HepG2 (cell line): ENCODE data around the gene R3HDM4. TPM values are rescaled to one million over a fixed set of nuclear protein-coding genes. Genes with fewer than 3 reads are reported as not detected.

Experiments used
- HHEX ChIP-seq: IDR thresholded peaks from 2 replicates; pipeline ENCODE4 v1.6.1; 2016; ENCODE audit warnings: control low read depth
- IRX3 ChIP-seq: sonication (generic); formaldehyde crosslinking; IDR thresholded peaks from 2 replicates; pipeline ENCODE4 v1.8.1; 2023; ENCODE audit warnings: mild to moderate bottlenecking, low read depth, missing genetic modification reagents, borderline replicate concordance
- ISL2 ChIP-seq: sonication (generic); formaldehyde crosslinking; IDR thresholded peaks from 2 replicates; pipeline ENCODE4 v1.5.0; 2020; ENCODE audit warnings: missing genetic modification reagents
- JARID2 ChIP-seq: sonication (generic); formaldehyde crosslinking; IDR thresholded peaks from 2 replicates; pipeline ENCODE4 v1.8.1; 2023; ENCODE audit warnings: missing genetic modification reagents, inconsistent platforms; ENCODE audit not compliant: insufficient replicate concordance
- KDM1A ChIP-seq: IDR thresholded peaks from 2 replicates; pipeline ENCODE4 v1.6.1; 2016; ENCODE audit warnings: missing compliant biosample characterization
- MAX ChIP-seq: IDR thresholded peaks from 2 replicates; pipeline ENCODE4 v1.6.1; 2012; ENCODE audit warnings: inconsistent platforms
- RBM22 ChIP-seq: fragments of 200-400 bp; formaldehyde crosslinking; optimal IDR thresholded peaks from 2 replicates; pipeline ENCODE3; 2017; ENCODE audit warnings: mild to moderate bottlenecking, low read length, moderate library complexity
- RORA ChIP-seq: sonication (generic); formaldehyde crosslinking; IDR thresholded peaks from 2 replicates; pipeline ENCODE4 v1.5.0; 2020; ENCODE audit warnings: mild to moderate bottlenecking, missing genetic modification reagents, moderate library complexity
- SAFB2 ChIP-seq: sonication (generic); formaldehyde crosslinking; IDR thresholded peaks from 2 replicates; pipeline ENCODE4 v1.5.1; 2020; ENCODE audit warnings: missing genetic modification reagents, low read depth, mild to moderate bottlenecking, borderline replicate concordance
- SNRNP70 ChIP-seq: fragments of 200-400 bp; formaldehyde crosslinking; IDR thresholded peaks from 2 replicates; pipeline ENCODE4 v1.6.1; 2017; ENCODE audit warnings: mild to moderate bottlenecking, low read depth, low read length, moderate library complexity
- SYNCRIP ChIP-seq: fragments of 200-400 bp; formaldehyde crosslinking; IDR thresholded peaks from 2 replicates; pipeline ENCODE4 v1.6.1; 2018; ENCODE audit warnings: mild to moderate bottlenecking, low read depth, low read length; ENCODE audit not compliant: insufficient read depth
- THYN1 ChIP-seq: sonication (generic); formaldehyde crosslinking; IDR thresholded peaks from 2 replicates; pipeline ENCODE4 v1.8.1; 2023; ENCODE audit warnings: low read depth, mild to moderate bottlenecking, moderate library complexity, missing genetic modification reagents, borderline replicate concordance
- TOE1 ChIP-seq: sonication (generic); formaldehyde crosslinking; IDR thresholded peaks from 2 replicates; pipeline ENCODE4 v1.4.0; 2020; ENCODE audit warnings: mild to moderate bottlenecking, missing genetic modification reagents
- ZNF460 ChIP-seq: sonication (generic); formaldehyde crosslinking; IDR thresholded peaks from 2 replicates; pipeline ENCODE4 v1.5.1; 2020; ENCODE audit warnings: missing genetic modification reagents, mild to moderate bottlenecking, borderline replicate concordance
- polyA plus RNA-seq, 8 experiments: library from polyadenylated mRNA; depleted of rRNA in 3 of 8; stranded (reverse) in 7 of 8; unstranded in 1 of 8; fragments of >200 nt; fragmentation: Illumina TruSeq in 4 of 8; extraction: Trizol in 4 of 8; gene quantifications; 2 replicates each; pipeline versions ENCODE4 v1.2.1 to v1.2.3, GENCODE V29; 2011 to 2016; ENCODE audit warnings: low read depth in 4 of 8, missing spikeins in 1 of 8, mixed read lengths in 1 of 8; ENCODE audit not compliant: insufficient read depth in 1 of 8
- total RNA-seq, 5 experiments: library from RNA; depleted of rRNA; stranded (reverse); fragments of >200 nt; fragmentation: Illumina TruSeq; extraction: Trizol; gene quantifications; 2 replicates each; pipeline ENCODE4 v1.2.3, GENCODE V29; 2016; ENCODE audit warnings: low read depth in 1 of 5
- TF ChIP-seq, protein P1 (sequence below), 2 experiments: fragments of 450-650 bp in 1 of 2; sonication (generic) in 1 of 2; formaldehyde crosslinking in 1 of 2; IDR thresholded peaks; 2 replicates each; pipeline versions ENCODE4 v1.6.1 to v1.8.0; 2016 to 2022; ENCODE audit warnings: antibody characterized with exemption in 1 of 2, mild to moderate bottlenecking in 1 of 2, missing genetic modification reagents in 1 of 2
- TF ChIP-seq, protein P2 (sequence below): sonication (generic); formaldehyde crosslinking; IDR thresholded peaks from 2 replicates; pipeline ENCODE4 v1.4.0; 2020; ENCODE audit warnings: missing genetic modification reagents

Gene R3HDM4
- total and polyA plus RNA-seq, 2 of the 13 experiments (the other 11 are each of a cell fraction or from before 2014, with no cell fraction given): 26.2 to 26.9 TPM

DNA sequence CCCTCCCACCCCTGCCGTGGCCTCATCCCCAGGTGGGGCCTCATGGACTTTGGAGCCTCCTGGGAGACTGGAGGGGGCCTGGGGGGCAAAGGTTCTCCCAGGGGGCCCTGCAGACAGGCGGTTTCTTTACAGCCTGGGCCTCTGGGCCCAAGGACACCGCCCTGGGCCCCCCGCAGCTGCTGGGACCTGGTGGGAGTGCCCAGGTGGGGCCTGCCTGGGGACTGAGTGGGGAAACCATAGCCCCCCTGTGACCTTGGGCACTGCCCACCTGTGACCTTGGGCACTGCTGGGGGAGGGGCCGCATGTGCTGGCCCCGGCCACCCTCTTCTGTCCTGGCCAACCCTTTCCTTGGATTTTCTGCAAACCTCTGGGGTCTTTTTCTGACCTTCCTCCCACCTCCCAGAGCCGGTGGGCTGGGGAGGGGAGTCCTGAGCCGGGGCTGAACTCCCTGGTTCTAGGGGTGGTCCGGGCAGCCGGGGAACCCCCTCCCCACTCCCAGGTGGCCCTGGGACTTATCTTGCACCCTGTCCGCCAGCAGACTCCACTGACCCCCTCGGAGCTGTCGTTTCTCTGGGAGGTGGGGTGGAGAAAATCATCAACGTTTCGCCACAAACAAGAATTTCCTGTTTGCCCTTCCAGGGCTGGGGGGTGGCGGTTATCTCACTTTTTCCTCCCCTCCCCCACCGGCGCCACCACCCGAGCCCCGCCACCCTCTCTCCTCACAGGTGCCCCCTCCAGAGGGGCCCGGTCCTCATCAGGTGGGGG lies 39.8 kb upstream of the R3HDM4 start (continued):
- TF ChIP-seq, protein P1, sequence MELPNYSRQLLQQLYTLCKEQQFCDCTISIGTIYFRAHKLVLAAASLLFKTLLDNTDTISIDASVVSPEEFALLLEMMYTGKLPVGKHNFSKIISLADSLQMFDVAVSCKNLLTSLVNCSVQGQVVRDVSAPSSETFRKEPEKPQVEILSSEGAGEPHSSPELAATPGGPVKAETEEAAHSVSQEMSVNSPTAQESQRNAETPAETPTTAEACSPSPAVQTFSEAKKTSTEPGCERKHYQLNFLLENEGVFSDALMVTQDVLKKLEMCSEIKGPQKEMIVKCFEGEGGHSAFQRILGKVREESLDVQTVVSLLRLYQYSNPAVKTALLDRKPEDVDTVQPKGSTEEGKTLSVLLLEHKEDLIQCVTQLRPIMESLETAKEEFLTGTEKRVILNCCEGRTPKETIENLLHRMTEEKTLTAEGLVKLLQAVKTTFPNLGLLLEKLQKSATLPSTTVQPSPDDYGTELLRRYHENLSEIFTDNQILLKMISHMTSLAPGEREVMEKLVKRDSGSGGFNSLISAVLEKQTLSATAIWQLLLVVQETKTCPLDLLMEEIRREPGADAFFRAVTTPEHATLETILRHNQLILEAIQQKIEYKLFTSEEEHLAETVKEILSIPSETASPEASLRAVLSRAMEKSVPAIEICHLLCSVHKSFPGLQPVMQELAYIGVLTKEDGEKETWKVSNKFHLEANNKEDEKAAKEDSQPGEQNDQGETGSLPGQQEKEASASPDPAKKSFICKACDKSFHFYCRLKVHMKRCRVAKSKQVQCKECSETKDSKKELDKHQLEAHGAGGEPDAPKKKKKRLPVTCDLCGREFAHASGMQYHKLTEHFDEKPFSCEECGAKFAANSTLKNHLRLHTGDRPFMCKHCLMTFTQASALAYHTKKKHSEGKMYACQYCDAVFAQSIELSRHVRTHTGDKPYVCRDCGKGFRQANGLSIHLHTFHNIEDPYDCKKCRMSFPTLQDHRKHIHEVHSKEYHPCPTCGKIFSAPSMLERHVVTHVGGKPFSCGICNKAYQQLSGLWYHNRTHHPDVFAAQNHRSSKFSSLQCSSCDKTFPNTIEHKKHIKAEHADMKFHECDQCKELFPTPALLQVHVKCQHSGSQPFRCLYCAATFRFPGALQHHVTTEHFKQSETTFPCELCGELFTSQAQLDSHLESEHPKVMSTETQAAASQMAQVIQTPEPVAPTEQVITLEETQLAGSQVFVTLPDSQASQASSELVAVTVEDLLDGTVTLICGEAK (IDR thresholded peaks at IDR 0.05): no peak
- TF ChIP-seq, protein P1 (CRISPR knock-in tag; IDR thresholded peaks at IDR 0.05): peak; percentile 64
- TF ChIP-seq HHEX (CRISPR knock-in tag) (no peak), THYN1 (CRISPR knock-in tag) (no peak), RORA (CRISPR knock-in tag) (no peak), SAFB2 (CRISPR knock-in tag) (no peak), RBM22 (peak; percentile 98), TOE1 (CRISPR knock-in tag) (0 out of 2 replicates have a peak, but pooled peaks have one; percentile 21), MAX (peak; percentile 79), SYNCRIP (no peak), IRX3 (no peak; the same call in 1 of the 2 replicates), ZNF460 (CRISPR knock-in tag) (peak; percentile 46; the same call in 1 of the 2 replicates), KDM1A (CRISPR knock-in tag) (no peak; the same call in 1 of the 2 replicates), JARID2 (CRISPR knock-in tag) (no peak), ISL2 (CRISPR knock-in tag) (peak; percentile 87), SNRNP70 (no peak)
- TF ChIP-seq, protein P2, sequence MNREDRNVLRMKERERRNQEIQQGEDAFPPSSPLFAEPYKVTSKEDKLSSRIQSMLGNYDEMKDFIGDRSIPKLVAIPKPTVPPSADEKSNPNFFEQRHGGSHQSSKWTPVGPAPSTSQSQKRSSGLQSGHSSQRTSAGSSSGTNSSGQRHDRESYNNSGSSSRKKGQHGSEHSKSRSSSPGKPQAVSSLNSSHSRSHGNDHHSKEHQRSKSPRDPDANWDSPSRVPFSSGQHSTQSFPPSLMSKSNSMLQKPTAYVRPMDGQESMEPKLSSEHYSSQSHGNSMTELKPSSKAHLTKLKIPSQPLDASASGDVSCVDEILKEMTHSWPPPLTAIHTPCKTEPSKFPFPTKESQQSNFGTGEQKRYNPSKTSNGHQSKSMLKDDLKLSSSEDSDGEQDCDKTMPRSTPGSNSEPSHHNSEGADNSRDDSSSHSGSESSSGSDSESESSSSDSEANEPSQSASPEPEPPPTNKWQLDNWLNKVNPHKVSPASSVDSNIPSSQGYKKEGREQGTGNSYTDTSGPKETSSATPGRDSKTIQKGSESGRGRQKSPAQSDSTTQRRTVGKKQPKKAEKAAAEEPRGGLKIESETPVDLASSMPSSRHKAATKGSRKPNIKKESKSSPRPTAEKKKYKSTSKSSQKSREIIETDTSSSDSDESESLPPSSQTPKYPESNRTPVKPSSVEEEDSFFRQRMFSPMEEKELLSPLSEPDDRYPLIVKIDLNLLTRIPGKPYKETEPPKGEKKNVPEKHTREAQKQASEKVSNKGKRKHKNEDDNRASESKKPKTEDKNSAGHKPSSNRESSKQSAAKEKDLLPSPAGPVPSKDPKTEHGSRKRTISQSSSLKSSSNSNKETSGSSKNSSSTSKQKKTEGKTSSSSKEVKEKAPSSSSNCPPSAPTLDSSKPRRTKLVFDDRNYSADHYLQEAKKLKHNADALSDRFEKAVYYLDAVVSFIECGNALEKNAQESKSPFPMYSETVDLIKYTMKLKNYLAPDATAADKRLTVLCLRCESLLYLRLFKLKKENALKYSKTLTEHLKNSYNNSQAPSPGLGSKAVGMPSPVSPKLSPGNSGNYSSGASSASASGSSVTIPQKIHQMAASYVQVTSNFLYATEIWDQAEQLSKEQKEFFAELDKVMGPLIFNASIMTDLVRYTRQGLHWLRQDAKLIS: peak; percentile 68; the same call in 1 of the 2 replicates
